Left hindlimb (tissue), 1 donor: ENCODE results near the gene SCARB1.

ENCODE experiments used
- DNase-seq: peaks from one replicate; pipeline ENCODE4 v3.0.0-alpha.2; 2018

The SCARB1 gene

GRCh38 chr12:124769881-124770512 is 93.7 kb downstream of the SCARB1 start:
- DNase-seq = no peak

- no peak for DNase-seq
Measured at GRCh38 chr12:124769163-124769530, 94.5 kb downstream of the SCARB1 start.

- DNase-seq = no peak
Measured at GRCh38 chr12:124768452-124769162, 95.1 kb downstream of the SCARB1 start.

- DNase-seq = peak; percentile 86
Measured at GRCh38 chr12:124767066-124767821, 96.4 kb downstream of the SCARB1 start.

GRCh38 chr12:124766727-124767065 is 97.0 kb downstream of the SCARB1 start:
- DNase-seq = no peak

- no peak for DNase-seq
Measured at GRCh38 chr12:124765581-124766489, 97.8 kb downstream of the SCARB1 start.

- peak; percentile 78 for DNase-seq
Measured at GRCh38 chr12:124764870-124765580, 98.6 kb downstream of the SCARB1 start.

GRCh38 chr12:124764451-124764850 is 99.2 kb downstream of the SCARB1 start:
- DNase-seq = no peak

GRCh38 chr12:124763594-124763979 is 100.1 kb downstream of the SCARB1 start:
- DNase-seq = no peak

- no peak for DNase-seq
Measured at GRCh38 chr12:124762791-124763593, 100.7 kb downstream of the SCARB1 start.

- no peak for DNase-seq
Measured at GRCh38 chr12:124762384-124762783, 101.3 kb downstream of the SCARB1 start.

- DNase-seq = no peak
Measured at GRCh38 chr12:124761871-124762270, 101.8 kb downstream of the SCARB1 start.

- no peak for DNase-seq
Measured at GRCh38 chr12:124761056-124761455, 102.6 kb downstream of the SCARB1 start.

- no peak for DNase-seq
Measured at GRCh38 chr12:124760560-124760959, 103.1 kb downstream of the SCARB1 start.

GRCh38 chr12:124759841-124760503 is 103.7 kb downstream of the SCARB1 start:
- DNase-seq = no peak

- DNase-seq = no peak
Measured at GRCh38 chr12:124758266-124759220, 105.1 kb downstream of the SCARB1 start.

- DNase-seq = no peak
Measured at GRCh38 chr12:124757329-124757728, 106.3 kb downstream of the SCARB1 start.

- DNase-seq = no peak
Measured at GRCh38 chr12:124756760-124757159, 106.9 kb downstream of the SCARB1 start.

GRCh38 chr12:124756166-124756565 is 107.5 kb downstream of the SCARB1 start:
- no peak for DNase-seq

- DNase-seq = no peak
Measured at GRCh38 chr12:124755801-124756148, 107.9 kb downstream of the SCARB1 start.
